Kidney (tissue), 14 donors: Measurements from ENCODE around the gene SMIM30. TPM values are rescaled to one million over a fixed set of nuclear protein-coding genes. Genes with fewer than 3 reads are reported as not detected.

Experiments
- DNase-seq, 5 donors: peaks; one replicate each; pipeline ENCODE4 v3.0.0-alpha.2; 2013 to 2020
- FAIRE-seq: peaks from 2 replicates; lab custom pipeline; 2012; peaks lifted over from hg19 to GRCh38; lab: Jason Lieb, UNC
- H3K27ac ChIP-seq, 2 donors: one replicate each; pipeline ENCODE4 v1.7.0; 2013; ENCODE audit warnings: low read depth in 2 of 2, low read length in 2 of 2, inconsistent platforms in 1 of 2
- H3K27me3 ChIP-seq: one replicate; pipeline ENCODE4 v1.7.1; 2013; ENCODE audit warnings: low read length, inconsistent platforms; ENCODE audit not compliant: control insufficient read depth, insufficient read depth
- H3K36me3 ChIP-seq, 3 donors: one replicate each; pipeline versions ENCODE4 v1.7.0 to v1.7.1; 2013; ENCODE audit warnings: low read length in 3 of 3, control low read depth in 1 of 3, inconsistent platforms in 1 of 3; ENCODE audit not compliant: insufficient read depth in 3 of 3, control insufficient read depth in 2 of 3
- H3K4me1 ChIP-seq, 3 donors: one replicate each; pipeline versions ENCODE4 v1.7.0 to v1.7.1; 2013; ENCODE audit warnings: low read length in 3 of 3, inconsistent platforms in 1 of 3, low read depth in 1 of 3; ENCODE audit not compliant: control insufficient read depth in 2 of 3, insufficient read depth in 2 of 3
- H3K4me3 ChIP-seq, 3 donors: one replicate each; pipeline versions ENCODE4 v1.7.0 to v1.8.1; 2013; ENCODE audit warnings: low read length in 3 of 3, control low read depth in 1 of 3, inconsistent platforms in 1 of 3
- H3K9ac ChIP-seq, 3 donors: one replicate each; pipeline versions ENCODE4 v1.7.0 to v1.7.1; 2013; ENCODE audit warnings: low read length in 3 of 3, control low read depth in 1 of 3, inconsistent platforms in 1 of 3
- H3K9me3 ChIP-seq, 3 donors: one replicate each; pipeline versions ENCODE4 v1.7.0 to v1.7.1; 2013; ENCODE audit warnings: low read length in 3 of 3, control low read depth in 1 of 3, inconsistent platforms in 1 of 3; ENCODE audit not compliant: control insufficient read depth in 2 of 3, insufficient read depth in 1 of 3
- intact Hi-C: fragments of 100-400 bp; cut with DNase I; formaldehyde crosslinking; loops from one replicate; pipeline ENCODE4 v1.11.1; 2022
- polyA plus RNA-seq: library from polyadenylated mRNA; stranded (reverse); fragments of 350-450 nt; fragmentation: Illumina TruSeq; extraction: RNeasy Lipid Tissue Mini Kit (QIAGEN cat#74804); gene quantifications from one replicate; pipeline ENCODE4 v1.2.3, GENCODE V29; 2014; ENCODE audit warnings: low read depth, low replicate concordance; ENCODE audit not compliant: insufficient read depth
- total RNA-seq: library from RNA; stranded (reverse); fragmentation: NEBNext Ultra II Directional; extraction: Animal tissue kit (Norgen Biotek cat#: 25700); gene quantifications from one replicate; pipeline ENCODE4 v1.2.1, GENCODE V29; 2021
- TF ChIP-seq, protein P1 (sequence below): IDR thresholded peaks from 3 replicates; pipeline ENCODE4 v1.5.1; 2012; ENCODE audit warnings: mild to moderate bottlenecking, moderate library complexity, borderline replicate concordance; ENCODE audit not compliant: insufficient read depth; ENCODE audit errors: extremely low read depth
- donor health status: control.
- donor health status: control.
- donor health status: control.
- donor health status: control.
- donor health status: control.
- donor health status: DM: yes; HTN: yes; CAD: no.
- donor health status: Normal renal cell carcinoma (clear cell type).

SMIM30 gene
- total and polyA plus RNA-seq, 2 donors from 2014 or later: 42.9 to 102 TPM

DNA sequence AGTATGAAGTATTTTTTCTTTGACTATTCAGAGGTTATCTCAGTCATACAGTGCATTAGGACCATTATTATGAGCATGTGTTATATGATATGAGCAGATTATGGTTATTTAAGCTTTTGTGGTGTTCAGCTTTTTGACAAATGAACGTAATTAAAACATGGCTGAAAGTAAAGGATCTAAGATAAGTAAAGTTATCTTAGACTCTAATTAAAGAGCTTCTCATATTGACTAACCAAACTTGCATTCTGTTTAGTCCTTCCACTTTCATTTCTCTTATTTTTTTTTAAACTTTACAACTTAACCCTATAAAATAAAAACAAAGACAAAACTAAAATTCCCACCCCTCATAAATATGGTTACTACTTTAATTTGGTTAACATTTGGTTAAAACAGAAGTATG, 24.8 kb downstream of the SMIM30 start:
- intact Hi-C loops: no loop called here
- TF ChIP-seq, protein P1, sequence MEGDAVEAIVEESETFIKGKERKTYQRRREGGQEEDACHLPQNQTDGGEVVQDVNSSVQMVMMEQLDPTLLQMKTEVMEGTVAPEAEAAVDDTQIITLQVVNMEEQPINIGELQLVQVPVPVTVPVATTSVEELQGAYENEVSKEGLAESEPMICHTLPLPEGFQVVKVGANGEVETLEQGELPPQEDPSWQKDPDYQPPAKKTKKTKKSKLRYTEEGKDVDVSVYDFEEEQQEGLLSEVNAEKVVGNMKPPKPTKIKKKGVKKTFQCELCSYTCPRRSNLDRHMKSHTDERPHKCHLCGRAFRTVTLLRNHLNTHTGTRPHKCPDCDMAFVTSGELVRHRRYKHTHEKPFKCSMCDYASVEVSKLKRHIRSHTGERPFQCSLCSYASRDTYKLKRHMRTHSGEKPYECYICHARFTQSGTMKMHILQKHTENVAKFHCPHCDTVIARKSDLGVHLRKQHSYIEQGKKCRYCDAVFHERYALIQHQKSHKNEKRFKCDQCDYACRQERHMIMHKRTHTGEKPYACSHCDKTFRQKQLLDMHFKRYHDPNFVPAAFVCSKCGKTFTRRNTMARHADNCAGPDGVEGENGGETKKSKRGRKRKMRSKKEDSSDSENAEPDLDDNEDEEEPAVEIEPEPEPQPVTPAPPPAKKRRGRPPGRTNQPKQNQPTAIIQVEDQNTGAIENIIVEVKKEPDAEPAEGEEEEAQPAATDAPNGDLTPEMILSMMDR: no peak
- no peak for FAIRE-seq

DNA sequence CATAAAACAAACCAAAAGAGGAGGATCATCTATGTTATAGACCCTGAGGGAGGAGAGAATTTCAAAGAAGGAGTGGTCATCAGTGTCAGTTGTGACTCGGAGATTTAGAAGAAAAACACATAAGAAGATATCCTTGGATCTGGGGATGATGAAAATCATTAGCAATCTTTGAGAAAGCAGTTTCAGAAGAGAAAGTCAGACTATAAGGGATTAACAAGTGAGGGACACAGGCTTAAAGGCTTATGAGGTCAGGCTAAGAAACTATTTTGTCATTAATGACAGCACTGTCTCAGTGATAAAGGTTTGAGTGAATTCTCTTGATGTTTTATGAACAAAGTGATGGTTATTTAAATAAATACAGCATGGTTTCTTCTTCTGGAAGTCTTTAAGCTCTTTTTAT, 25.6 kb downstream of the SMIM30 start:
- FAIRE-seq (no peak), DNase-seq (no peak)
- Histone ChIP-seq H3K4me3 (no peak overlapping the region), H3K27me3 (no peaks in the 10 kb centered on the region), H3K27ac (no peak overlapping the region), H3K9ac (no peak overlapping the region), H3K9me3 (no peaks in the 10 kb centered on the region), H3K36me3 (no peaks in the 10 kb centered on the region), H3K4me1 (no peaks in the 10 kb centered on the region)
- TF ChIP-seq, protein P1: no peak
- intact Hi-C loops: no loop called here

More for the DNA sequence above, 24.8 kb downstream of the SMIM30 start:
- H3K27ac ChIP-seq: no peak overlapping the region
- no peak for DNase-seq
- H3K36me3 ChIP-seq: no peaks in the 10 kb centered on the region
- no peak overlapping the region for H3K9ac ChIP-seq
- no peaks in the 10 kb centered on the region for H3K27me3 ChIP-seq
- H3K4me3 ChIP-seq: no peak overlapping the region
- H3K9me3 ChIP-seq: no peaks in the 10 kb centered on the region
- no peaks in the 10 kb centered on the region for H3K4me1 ChIP-seq

DNA sequence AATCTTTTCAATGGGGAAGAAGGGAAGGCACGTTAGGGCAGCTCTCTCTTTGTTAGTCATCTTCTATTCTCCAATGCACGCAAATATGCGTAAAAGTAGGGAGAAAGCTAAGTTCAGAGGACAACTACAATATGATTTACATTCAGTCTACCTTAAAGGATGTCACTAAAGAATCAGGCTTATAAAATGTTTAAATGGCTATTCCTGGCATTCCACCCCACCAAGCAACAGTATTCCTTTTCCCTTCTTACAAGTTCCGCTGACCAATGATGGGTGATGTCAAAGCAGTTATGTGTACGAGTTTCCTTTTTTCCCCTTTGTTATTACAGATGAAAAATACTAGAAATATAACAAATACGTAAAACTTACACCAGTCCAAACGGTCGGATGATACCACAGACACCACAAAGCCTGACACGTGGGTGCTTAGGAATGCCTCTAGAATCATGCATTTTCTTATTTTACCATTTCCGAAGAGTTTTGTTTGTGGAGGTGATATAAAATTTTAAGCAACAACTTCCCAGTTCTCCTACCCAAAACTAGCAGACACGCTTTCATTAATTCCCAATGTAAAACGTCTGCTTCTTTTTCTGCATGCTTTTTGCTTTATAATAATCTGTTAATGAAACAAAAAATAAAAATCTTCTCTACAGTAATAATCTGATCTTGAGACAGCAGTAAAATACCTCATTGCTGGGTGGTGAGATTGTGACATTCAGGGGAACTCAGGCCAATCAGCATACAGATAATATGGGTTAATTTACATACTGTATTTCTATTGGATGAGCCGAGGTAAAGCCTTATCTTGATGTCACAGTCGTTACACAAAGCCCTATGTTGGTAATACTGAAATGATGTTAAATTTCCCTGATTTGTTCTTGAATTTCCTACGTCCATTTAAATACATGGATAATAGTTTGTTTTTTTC, 31.0 kb downstream of the SMIM30 start:
- peak in 2 of 5 donors; percentile 33 to 70 for DNase-seq
- H3K27ac ChIP-seq: no peak overlapping the region
- H3K27me3 ChIP-seq: no peaks in the 10 kb centered on the region
- TF ChIP-seq, protein P1: no peak
- H3K4me3 ChIP-seq: peak overlapping the region in 2 of 3 donors; percentile 35 to 38
- no peak overlapping the region for H3K9ac ChIP-seq
- FAIRE-seq: peak; percentile 45
- intact Hi-C loops: no loop called here
- H3K4me1 ChIP-seq: peaks cover 0 to 6% (median 0%) of the 10 kb centered on the region in 3 donors
- no peaks in the 10 kb centered on the region for H3K9me3 ChIP-seq
- H3K36me3 ChIP-seq: no peaks in the 10 kb centered on the region
